Measurements from ENCODE around the gene TMC7.
A peak's percentile ranks its signal among the peaks of the same experiment; 100 is the strongest.

DNA sequence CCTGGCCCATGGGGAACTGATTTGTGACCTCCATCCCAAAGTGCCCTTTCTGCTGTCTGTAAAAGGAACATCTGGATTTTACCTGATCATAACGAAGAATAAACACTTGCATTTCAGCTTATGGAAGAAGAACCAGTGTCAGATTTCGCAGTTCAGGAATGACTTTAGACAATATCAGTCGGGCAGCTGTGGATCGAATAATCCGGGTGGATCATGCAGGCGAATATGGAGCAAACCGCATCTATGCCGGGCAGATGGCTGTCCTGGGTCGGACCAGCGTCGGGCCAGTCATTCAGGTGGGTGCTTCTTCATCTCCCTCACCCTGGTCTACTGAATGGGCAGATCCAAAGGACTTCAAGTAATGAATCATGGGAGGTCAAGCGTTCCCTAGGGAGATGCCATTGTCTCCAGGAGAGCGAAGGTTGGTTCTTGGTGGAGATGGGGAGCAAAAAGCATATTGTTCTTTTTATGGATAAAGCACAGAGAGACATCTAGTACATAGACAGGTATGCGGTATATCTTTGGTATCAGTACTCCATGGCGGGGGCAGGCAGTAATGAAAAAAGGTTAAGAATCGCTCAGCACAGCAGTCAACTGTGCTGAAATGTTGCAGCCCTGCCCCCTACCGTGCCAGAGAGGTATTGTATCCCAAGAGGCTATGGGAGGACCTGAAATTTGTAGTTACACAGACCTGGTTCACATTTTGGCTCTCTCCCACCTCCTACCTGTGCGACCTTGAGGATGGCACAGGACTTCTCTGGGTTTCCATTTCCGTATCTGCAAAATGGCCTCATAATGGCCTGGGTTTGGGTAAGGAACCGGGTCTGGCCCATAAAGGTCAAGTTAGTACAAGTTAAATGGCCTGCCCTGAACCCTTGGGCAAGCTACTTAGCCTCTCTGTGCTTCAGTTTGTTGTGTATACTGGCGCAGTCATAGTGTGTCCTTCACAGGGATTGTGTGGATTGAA lies 88.4 kb downstream of the TMC7 start:
- TF ChIP-seq, protein P1, sequence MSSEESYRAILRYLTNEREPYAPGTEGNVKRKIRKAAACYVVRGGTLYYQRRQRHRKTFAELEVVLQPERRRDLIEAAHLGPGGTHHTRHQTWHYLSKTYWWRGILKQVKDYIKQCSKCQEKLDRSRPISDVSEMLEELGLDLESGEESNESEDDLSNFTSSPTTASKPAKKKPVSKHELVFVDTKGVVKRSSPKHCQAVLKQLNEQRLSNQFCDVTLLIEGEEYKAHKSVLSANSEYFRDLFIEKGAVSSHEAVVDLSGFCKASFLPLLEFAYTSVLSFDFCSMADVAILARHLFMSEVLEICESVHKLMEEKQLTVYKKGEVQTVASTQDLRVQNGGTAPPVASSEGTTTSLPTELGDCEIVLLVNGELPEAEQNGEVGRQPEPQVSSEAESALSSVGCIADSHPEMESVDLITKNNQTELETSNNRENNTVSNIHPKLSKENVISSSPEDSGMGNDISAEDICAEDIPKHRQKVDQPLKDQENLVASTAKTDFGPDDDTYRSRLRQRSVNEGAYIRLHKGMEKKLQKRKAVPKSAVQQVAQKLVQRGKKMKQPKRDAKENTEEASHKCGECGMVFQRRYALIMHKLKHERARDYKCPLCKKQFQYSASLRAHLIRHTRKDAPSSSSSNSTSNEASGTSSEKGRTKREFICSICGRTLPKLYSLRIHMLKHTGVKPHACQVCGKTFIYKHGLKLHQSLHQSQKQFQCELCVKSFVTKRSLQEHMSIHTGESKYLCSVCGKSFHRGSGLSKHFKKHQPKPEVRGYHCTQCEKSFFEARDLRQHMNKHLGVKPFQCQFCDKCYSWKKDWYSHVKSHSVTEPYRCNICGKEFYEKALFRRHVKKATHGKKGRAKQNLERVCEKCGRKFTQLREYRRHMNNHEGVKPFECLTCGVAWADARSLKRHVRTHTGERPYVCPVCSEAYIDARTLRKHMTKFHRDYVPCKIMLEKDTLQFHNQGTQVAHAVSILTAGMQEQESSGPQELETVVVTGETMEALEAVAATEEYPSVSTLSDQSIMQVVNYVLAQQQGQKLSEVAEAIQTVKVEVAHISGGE (CRISPR knock-in tag; IDR thresholded peaks at IDR 0.05), result no peak
- TF ChIP-seq ZBTB12 (CRISPR knock-in tag; IDR thresholded peaks at IDR 0.05) (no peak), HMG20B (CRISPR knock-in tag; IDR thresholded peaks at IDR 0.05) (no peak), ZBED1 (IDR thresholded peaks at IDR 0.05) (no peak), CTCF (IDR thresholded peaks at IDR 0.05 in 2 of 3, conservative IDR thresholded peaks at IDR 0.05 in 1 of 3; ENCODE audit: insufficient read depth in 2 of 3, low read depth in 1 of 3, low read length in 3 of 3) (peak; percentile 78 to 87 (median 83)), NR2F6 (CRISPR knock-in tag; IDR thresholded peaks at IDR 0.05) (no peak), POLR2A (conservative IDR thresholded peaks at IDR 0.05) (no peak), RAD51 (IDR thresholded peaks at IDR 0.05; ENCODE audit: borderline replicate concordance, low read depth) (no peak), ESRRA (IDR thresholded peaks at IDR 0.05; ENCODE audit: borderline replicate concordance, low read depth) (no peak), TBP (optimal IDR thresholded peaks at IDR 0.05; ENCODE audit: low read depth, low read length) (no peak), MED1 (CRISPR knock-in tag; IDR thresholded peaks at IDR 0.05; ENCODE audit: borderline replicate concordance) (no peak)

Measured in K562 (cell line).